HepG2 (cell line): Measurements from ENCODE around the gene CIAO2A. TPM values are rescaled to one million over a fixed set of nuclear protein-coding genes. Genes with fewer than 3 reads are reported as not detected.

Experiments
- AHR ChIP-seq: IDR thresholded peaks from 2 replicates; pipeline ENCODE4 v1.6.1; 2018; ENCODE audit warnings: missing genetic modification reagents, missing compliant biosample characterization
- HMG20B ChIP-seq: conservative IDR thresholded peaks from 2 replicates; pipeline ENCODE4 v1.6.1; 2016; ENCODE audit warnings: missing genetic modification reagents, missing compliant biosample characterization
- MAF1 ChIP-seq: sonication (generic); formaldehyde crosslinking; IDR thresholded peaks from 2 replicates; pipeline ENCODE4 v1.5.0; 2020; ENCODE audit warnings: missing genetic modification reagents, borderline replicate concordance
- MEIS1 ChIP-seq: sonication (generic); formaldehyde crosslinking; IDR thresholded peaks from 2 replicates; pipeline ENCODE4 v1.9.0; 2021; ENCODE audit warnings: mild to moderate bottlenecking, missing genetic modification reagents, moderate library complexity, borderline replicate concordance
- MTF2 ChIP-seq: sonication (generic); formaldehyde crosslinking; IDR thresholded peaks from 2 replicates; pipeline ENCODE4 v1.5.0; 2020; ENCODE audit warnings: missing genetic modification reagents, borderline replicate concordance
- NFYC ChIP-seq: IDR thresholded peaks from 2 replicates; pipeline ENCODE4 v1.6.1; 2016; ENCODE audit warnings: missing genetic modification reagents, missing compliant biosample characterization
- NR2F2 ChIP-seq: IDR thresholded peaks from 2 replicates; pipeline ENCODE4 v1.6.1; 2012; ENCODE audit warnings: low read depth, inconsistent platforms, borderline replicate concordance
- PTBP1 ChIP-seq: fragments of 200-400 bp; formaldehyde crosslinking; IDR thresholded peaks from 2 replicates; pipeline ENCODE4 v1.6.1; 2018; ENCODE audit warnings: low read length, low read depth; ENCODE audit not compliant: poor library complexity, severe bottlenecking
- RARA ChIP-seq: IDR thresholded peaks from 2 replicates; pipeline ENCODE4 v1.6.1; 2016; ENCODE audit warnings: missing genetic modification reagents, missing compliant biosample characterization
- RORA ChIP-seq: sonication (generic); formaldehyde crosslinking; IDR thresholded peaks from 2 replicates; pipeline ENCODE4 v1.5.0; 2020; ENCODE audit warnings: mild to moderate bottlenecking, missing genetic modification reagents, moderate library complexity
- SIN3A ChIP-seq: IDR thresholded peaks from 2 replicates; pipeline ENCODE4 v1.6.1; 2011; ENCODE audit warnings: low read depth, mild to moderate bottlenecking, control low read depth, low read length, borderline replicate concordance
- SIN3B ChIP-seq: fragments of 150-350 bp; IDR thresholded peaks from 2 replicates; pipeline ENCODE4 v1.6.1; 2014; ENCODE audit warnings: low read length
- SMAD1 ChIP-seq: sonication (generic); formaldehyde crosslinking; IDR thresholded peaks from 2 replicates; pipeline ENCODE4 v1.4.0; 2020; ENCODE audit warnings: missing genetic modification reagents, low read depth, mild to moderate bottlenecking, borderline replicate concordance
- TCF7 ChIP-seq: sonication (generic); IDR thresholded peaks from 2 replicates; pipeline ENCODE4 v1.6.1; 2016; ENCODE audit warnings: antibody characterized with exemption, low read depth
- TMF1 ChIP-seq: sonication (generic); formaldehyde crosslinking; IDR thresholded peaks from 2 replicates; pipeline ENCODE4 v1.8.1; 2022; ENCODE audit warnings: low read depth, missing genetic modification reagents
- ZEB1 ChIP-seq: IDR thresholded peaks from 2 replicates; pipeline ENCODE4 v1.6.1; 2012; ENCODE audit warnings: mild to moderate bottlenecking, low read depth, inconsistent platforms; ENCODE audit not compliant: insufficient replicate concordance
- ZNF207 ChIP-seq: fragments of 450-650 bp; IDR thresholded peaks from 2 replicates; pipeline ENCODE4 v1.6.1; 2016; ENCODE audit warnings: antibody characterized with exemption, borderline replicate concordance
- ZNF558 ChIP-seq: sonication (generic); formaldehyde crosslinking; IDR thresholded peaks from 2 replicates; pipeline ENCODE4 v1.9.0; 2022; ENCODE audit warnings: mild to moderate bottlenecking, missing genetic modification reagents, borderline replicate concordance
- ZNF567 ChIP-seq: sonication (generic); formaldehyde crosslinking; IDR thresholded peaks from 2 replicates; pipeline ENCODE4 v1.8.1; 2023; ENCODE audit warnings: mild to moderate bottlenecking, missing genetic modification reagents, borderline replicate concordance
- ZNF879 ChIP-seq: sonication (generic); formaldehyde crosslinking; IDR thresholded peaks from 2 replicates; pipeline ENCODE4 v1.8.1; 2023; ENCODE audit warnings: missing genetic modification reagents
- ZSCAN12 ChIP-seq: sonication (generic); formaldehyde crosslinking; IDR thresholded peaks from 2 replicates; pipeline ENCODE4 v1.9.0; 2021; ENCODE audit warnings: mild to moderate bottlenecking, missing genetic modification reagents
- ZSCAN21 ChIP-seq: sonication (generic); formaldehyde crosslinking; IDR thresholded peaks from 2 replicates; pipeline ENCODE4 v1.8.0; 2022; ENCODE audit warnings: mild to moderate bottlenecking, missing genetic modification reagents, moderate library complexity, borderline replicate concordance
- polyA plus RNA-seq, 8 experiments: library from polyadenylated mRNA; depleted of rRNA in 3 of 8; stranded (reverse) in 7 of 8; unstranded in 1 of 8; fragments of >200 nt; fragmentation: Illumina TruSeq in 4 of 8; extraction: Trizol in 4 of 8; gene quantifications; 2 replicates each; pipeline versions ENCODE4 v1.2.1 to v1.2.3, GENCODE V29; 2011 to 2016; ENCODE audit warnings: low read depth in 4 of 8, missing spikeins in 1 of 8, mixed read lengths in 1 of 8; ENCODE audit not compliant: insufficient read depth in 1 of 8
- total RNA-seq, 5 experiments: library from RNA; depleted of rRNA; stranded (reverse); fragments of >200 nt; fragmentation: Illumina TruSeq; extraction: Trizol; gene quantifications; 2 replicates each; pipeline ENCODE4 v1.2.3, GENCODE V29; 2016; ENCODE audit warnings: low read depth in 1 of 5
- TF ChIP-seq, protein P1 (sequence below): sonication (generic); formaldehyde crosslinking; IDR thresholded peaks from 2 replicates; pipeline ENCODE4 v1.8.0; 2022; ENCODE audit warnings: missing genetic modification reagents, mild to moderate bottlenecking, borderline replicate concordance
- TF ChIP-seq, protein P2 (sequence below): IDR thresholded peaks from 2 replicates; pipeline ENCODE4 v1.6.1; 2018; ENCODE audit warnings: missing genetic modification reagents, mild to moderate bottlenecking, missing compliant biosample characterization
- TF ChIP-seq, protein P3 (sequence below): sonication (generic); IDR thresholded peaks from 2 replicates; pipeline ENCODE4 v1.6.1; 2016; ENCODE audit warnings: low read depth, borderline replicate concordance
- TF ChIP-seq, protein P4 (sequence below): IDR thresholded peaks from 2 replicates; pipeline ENCODE4 v1.6.1; 2012; ENCODE audit warnings: low read depth, low read length, improper control_type of control experiment

Gene CIAO2A
- total and polyA plus RNA-seq, 2 of the 13 experiments (the other 11 are each of a cell fraction or from before 2014, with no cell fraction given) = 83.0 to 100 TPM

DNA sequence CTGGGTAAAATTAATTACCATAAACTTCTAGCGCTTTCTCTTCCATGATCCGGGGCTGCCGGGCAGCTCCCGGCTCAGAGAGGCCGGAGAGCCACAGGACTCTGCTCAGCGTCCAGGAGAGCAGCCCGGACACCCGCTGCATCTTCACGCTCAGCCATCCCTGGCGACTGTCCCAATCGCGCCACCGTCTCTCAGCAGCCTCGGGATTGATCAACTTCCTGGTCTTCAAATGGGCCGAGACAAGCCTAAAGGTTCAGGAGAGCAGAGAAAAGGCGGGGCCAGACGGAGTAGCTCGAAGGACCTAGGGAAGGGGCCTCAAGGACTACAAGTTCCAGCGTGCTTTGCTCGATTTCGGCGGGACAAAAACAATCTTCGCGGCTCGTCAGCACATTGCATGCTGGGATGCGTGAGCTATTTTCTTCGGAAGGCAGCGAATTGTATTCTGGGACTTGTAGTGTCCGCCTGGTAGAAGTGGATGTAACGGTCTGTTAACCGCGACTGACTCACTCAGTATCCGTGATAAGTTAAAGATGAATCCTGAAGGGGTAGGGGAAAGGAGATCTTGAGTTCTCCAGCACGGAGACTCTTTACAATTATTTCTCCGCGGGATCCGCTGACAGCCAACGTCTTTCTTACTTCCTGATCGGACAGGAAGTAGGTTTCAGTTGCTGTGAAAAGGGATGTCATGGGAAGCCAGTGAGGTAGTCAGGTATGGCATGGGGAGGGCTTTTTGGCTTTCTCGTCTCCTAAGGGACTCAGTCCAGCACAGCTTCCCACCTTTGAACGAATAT lies at the start of gene CIAO2A (continued):
- TF ChIP-seq ZEB1 (no peak), SIN3B (no peak), NR2F2 (no peak), PTBP1 (no peak), RARA (CRISPR knock-in tag) (peak; percentile 4; the same call in 1 of the 2 replicates), AHR (CRISPR knock-in tag) (no peak), TCF7 (peak; percentile 13; the same call in 1 of the 2 replicates), RORA (CRISPR knock-in tag) (no peak), ZNF558 (CRISPR knock-in tag) (no peak), MAF1 (CRISPR knock-in tag) (peak; percentile 49; the same call in 1 of the 2 replicates), SIN3A (peak; percentile 76; the same call in 1 of the 2 replicates), ZNF207 (no peak), ZNF879 (CRISPR knock-in tag) (no peak), MTF2 (CRISPR knock-in tag) (no peak; the same call in 1 of the 2 replicates), ZNF567 (CRISPR knock-in tag) (peak; percentile 60; the same call in 1 of the 2 replicates), NFYC (CRISPR knock-in tag) (peak; percentile 43; the same call in 1 of the 2 replicates), TMF1 (CRISPR knock-in tag) (no peak), HMG20B (no peak), SMAD1 (CRISPR knock-in tag) (0 out of 2 replicates have a peak, but pooled peaks have one; percentile 38), MEIS1 (peak; percentile 75; the same call in 1 of the 2 replicates), ZSCAN12 (CRISPR knock-in tag) (no peak), ZSCAN21 (no peak)
- TF ChIP-seq, protein P1, sequence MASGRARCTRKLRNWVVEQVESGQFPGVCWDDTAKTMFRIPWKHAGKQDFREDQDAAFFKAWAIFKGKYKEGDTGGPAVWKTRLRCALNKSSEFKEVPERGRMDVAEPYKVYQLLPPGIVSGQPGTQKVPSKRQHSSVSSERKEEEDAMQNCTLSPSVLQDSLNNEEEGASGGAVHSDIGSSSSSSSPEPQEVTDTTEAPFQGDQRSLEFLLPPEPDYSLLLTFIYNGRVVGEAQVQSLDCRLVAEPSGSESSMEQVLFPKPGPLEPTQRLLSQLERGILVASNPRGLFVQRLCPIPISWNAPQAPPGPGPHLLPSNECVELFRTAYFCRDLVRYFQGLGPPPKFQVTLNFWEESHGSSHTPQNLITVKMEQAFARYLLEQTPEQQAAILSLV (CRISPR knock-in tag) = 0 out of 2 replicates have a peak, but pooled peaks have one; percentile 3
- TF ChIP-seq, protein P2, sequence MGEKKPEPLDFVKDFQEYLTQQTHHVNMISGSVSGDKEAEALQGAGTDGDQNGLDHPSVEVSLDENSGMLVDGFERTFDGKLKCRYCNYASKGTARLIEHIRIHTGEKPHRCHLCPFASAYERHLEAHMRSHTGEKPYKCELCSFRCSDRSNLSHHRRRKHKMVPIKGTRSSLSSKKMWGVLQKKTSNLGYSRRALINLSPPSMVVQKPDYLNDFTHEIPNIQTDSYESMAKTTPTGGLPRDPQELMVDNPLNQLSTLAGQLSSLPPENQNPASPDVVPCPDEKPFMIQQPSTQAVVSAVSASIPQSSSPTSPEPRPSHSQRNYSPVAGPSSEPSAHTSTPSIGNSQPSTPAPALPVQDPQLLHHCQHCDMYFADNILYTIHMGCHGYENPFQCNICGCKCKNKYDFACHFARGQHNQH (CRISPR knock-in tag) = peak; percentile 71; the same call in 1 of the 2 replicates
- TF ChIP-seq, protein P3, sequence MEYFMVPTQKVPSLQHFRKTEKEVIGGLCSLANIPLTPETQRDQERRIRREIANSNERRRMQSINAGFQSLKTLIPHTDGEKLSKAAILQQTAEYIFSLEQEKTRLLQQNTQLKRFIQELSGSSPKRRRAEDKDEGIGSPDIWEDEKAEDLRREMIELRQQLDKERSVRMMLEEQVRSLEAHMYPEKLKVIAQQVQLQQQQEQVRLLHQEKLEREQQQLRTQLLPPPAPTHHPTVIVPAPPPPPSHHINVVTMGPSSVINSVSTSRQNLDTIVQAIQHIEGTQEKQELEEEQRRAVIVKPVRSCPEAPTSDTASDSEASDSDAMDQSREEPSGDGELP = 0 out of 2 replicates have a peak, but pooled peaks have one; percentile 28
- TF ChIP-seq, protein P4, sequence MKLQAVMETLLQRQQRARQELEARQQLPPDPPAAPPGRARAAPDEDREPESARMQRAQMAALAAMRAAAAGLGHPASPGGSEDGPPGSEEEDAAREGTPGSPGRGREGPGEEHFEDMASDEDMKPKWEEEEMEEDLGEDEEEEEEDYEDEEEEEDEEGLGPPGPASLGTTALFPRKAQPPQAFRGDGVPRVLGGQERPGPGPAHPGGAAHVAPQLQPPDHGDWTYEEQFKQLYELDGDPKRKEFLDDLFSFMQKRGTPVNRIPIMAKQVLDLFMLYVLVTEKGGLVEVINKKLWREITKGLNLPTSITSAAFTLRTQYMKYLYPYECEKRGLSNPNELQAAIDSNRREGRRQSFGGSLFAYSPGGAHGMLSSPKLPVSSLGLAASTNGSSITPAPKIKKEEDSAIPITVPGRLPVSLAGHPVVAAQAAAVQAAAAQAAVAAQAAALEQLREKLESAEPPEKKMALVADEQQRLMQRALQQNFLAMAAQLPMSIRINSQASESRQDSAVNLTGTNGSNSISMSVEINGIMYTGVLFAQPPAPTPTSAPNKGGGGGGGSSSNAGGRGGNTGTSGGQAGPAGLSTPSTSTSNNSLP = 0 out of 2 replicates have a peak, but pooled peaks have one; percentile 38
